GM18517 (cell line): ENCODE results near the gene GNPAT.
"Not testable (repeated sequence)": the region's sequence is repeated elsewhere in the genome, so short reads cannot be mapped to it uniquely, and the experiment has no call there.

Source experiments
- ATAC-seq: cut with Tn5 transposase; IDR thresholded peaks from one replicate; pipeline ENCODE4 v1.9.1; 2021; ENCODE audit warnings: mild to moderate bottlenecking, moderate library complexity; ENCODE audit not compliant: unreplicated experiment

GNPAT gene

DNA sequence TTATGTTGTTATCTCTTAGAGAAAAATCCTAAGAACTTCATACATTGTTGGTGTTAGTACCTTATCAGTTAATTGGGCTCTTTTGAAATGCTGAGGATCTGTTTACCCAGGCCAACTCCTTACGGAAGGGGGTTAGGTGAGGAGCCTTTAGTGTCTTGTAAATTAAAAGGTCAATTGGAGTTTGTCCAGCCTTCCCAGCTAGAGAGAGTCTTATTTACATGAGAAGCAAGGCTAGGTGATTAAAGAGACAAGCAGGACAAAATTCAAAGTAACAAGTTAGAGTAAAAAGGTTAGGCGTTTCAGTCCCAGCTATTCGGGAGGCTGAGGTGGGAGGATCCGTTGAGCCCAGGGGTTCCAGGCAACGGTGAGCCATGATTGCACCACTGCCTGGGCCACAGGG lies 28.7 kb upstream of the GNPAT start:
- ATAC-seq, result not testable (repeated sequence)

GRCh38 chr1:231213831-231214573 lies 27.0 kb upstream of the GNPAT start:
- ATAC-seq, result no peak

DNA sequence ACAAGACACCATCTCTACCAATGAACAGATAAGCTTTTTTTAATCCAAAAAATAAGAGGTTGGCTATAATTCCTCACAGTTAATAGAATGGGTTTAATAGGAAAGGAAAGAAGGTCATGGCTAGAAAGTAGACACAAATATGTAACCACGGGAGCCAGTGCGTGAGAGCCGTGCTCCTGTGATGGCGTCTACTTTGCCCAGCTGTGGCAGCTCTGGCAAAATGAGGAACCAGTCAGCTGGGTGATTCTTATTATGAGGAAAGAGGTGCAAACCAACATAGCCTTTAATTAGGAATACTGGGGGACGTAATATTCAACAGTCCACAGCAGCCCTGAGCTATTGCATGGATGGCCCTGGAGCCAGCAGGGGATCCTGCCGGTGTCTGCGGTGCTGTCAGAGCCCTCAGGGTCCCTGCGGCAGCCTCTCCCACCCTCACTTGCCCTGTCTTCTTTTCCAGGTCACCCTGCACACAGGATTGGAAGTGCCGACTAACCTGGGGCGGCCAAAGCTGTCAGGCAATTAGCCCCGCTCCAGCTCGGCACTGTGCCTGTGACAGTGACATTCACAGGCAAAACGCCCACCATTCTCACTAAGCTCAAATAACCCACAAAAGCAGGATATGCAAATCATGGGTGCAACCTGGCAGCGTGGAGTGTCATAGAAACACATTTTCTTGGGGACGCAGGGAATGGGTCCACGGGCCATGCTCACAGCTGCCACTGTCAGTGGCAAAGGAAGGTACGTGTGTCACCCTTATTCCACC lies 25.9 kb upstream of the GNPAT start:
- ATAC-seq, result peak; percentile 43

DNA sequence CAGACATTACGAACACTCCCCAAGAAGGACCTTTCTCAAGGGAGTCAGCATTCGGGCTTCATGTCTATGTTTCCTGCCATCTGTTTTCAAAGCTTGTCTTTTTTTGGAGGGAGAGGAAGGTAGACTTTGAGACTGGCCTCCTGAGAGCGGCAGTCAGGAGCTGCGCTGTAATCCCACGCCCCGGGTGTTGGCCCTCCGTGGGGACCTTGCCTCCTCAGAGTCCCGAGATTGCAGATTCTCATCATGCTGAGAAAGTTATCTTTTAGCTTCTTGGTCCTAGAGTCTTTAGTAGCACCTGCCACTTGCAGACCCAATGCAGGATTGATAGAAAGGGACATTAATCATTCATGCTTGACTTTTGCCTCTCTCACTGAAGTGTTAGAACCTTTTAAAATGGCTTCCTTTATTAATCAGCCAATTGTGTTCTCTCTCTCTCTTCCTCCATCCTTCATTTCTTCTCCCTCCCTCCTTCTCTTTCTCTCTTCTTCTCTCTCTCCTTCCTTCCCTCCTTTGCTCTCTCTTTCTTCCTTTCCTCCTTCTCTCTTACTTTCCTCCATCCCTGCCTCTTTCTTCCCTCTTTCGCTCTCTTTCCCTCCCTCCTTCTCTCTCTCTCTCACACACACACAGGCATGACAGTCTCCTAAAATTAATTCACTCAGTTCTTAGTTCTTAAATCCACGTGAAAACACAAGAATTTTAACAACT lies 25.2 kb upstream of the GNPAT start:
- peak; percentile 11 for ATAC-seq

DNA sequence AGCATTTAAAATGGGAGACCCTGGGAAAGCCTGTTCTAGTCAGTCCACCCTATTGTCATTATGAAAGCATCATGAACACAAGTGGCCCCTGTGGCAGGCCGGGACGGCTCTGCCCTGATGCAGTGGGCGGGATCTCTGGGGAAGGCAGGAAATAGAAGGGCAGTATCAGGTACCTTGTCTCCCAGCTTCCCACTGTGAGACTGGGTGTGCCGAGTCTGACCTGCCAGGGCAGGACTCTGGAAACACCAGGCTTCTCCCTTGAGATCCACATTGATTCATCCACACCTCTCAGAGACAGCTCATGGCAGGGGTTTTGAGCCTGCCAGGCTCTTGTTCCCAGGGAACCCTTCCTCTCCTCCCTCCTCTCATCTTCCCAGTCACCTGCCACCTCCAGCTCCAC lies 24.5 kb upstream of the GNPAT start:
- ATAC-seq, result no peak

DNA sequence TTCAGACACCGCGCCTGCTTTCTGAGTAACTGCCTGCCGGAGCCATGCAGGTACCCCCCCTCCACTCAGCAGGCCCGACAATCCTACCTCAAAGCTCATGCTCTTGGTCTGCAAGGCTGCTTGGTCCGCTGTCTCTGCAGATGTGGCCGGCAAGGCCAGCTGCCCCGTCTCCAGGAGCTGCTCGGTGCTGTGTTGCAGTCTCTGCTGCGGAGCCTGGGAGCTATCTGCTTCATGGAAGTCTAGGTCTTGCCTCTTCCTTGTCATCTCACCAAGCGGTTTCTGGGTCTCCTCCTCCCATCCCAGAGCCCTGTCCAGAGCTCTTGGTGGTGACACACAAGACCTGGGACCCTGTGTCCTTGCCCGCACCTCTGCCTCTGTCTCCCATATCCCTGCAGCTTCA lies 24.0 kb upstream of the GNPAT start:
- ATAC-seq, result no peak

- ATAC-seq, result no peak
These were observed 22.9 kb upstream of the GNPAT start for GRCh38 chr1:231218078-231218477.

GRCh38 chr1:231219422-231220401 lies 21.3 kb upstream of the GNPAT start:
- ATAC-seq, result no peak

DNA sequence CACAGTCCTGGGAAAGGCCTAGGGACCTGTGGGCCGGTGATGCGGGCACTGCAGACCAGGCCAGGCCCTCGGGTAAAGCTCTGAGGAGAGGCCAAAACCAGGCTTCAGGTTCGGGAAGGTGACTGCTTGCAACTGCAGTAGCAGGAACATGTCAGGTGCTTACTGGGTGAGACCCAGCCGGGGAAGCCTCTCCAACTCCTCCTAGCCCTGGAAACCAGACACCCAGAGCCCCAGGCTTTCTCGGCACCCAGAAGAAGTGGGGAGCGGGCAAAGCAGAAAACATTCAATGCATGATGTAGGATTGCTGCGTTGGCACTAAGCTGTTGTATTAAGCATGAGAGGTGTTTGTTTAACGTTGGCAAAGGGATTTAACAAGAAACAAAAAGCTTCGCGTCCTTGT lies 20.2 kb upstream of the GNPAT start:
- ATAC-seq, result no peak

DNA sequence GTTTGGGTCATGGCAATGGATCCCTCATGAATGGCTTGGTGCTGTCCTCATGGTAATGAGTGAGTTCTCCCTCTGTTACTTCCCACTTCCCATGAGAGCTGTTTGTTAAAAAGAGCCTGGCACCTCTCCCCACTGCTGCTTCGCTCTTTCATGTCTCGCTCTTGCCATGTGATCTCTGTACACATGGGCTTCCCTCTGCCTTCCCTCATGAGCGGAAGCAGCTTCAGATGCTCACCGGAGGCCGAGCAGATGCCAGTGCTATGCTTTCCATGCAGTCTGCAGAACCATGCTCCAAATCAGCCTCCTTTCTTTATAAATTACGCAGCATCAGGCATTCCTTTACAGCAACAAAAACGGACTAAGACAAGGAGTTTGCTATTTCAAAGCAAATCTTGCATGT lies 14.9 kb upstream of the GNPAT start:
- ATAC-seq, result no peak

DNA sequence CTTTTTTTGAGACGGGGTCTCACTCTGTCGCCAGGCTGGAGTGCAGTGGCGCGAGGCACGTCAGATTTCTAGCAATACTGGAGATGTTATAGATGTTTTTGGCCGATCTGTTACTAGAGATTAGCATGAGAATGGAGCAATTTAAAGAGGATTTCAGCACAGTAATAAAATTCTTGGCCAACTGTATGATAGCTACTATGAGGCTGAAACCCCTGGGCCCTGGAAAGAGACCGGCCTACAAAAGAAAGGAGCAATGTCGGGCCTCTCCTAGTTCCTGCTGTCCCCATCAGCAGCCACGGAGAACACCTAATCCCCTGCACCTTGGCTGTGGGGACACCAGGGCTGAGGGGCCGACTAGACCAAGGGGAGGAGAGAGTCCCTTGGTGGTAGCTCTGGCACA lies 9.5 kb upstream of the GNPAT start:
- ATAC-seq, result no peak

- ATAC-seq, result peak; percentile 73
These were observed 7.9 kb upstream of the GNPAT start for GRCh38 chr1:231232870-231233734.

DNA sequence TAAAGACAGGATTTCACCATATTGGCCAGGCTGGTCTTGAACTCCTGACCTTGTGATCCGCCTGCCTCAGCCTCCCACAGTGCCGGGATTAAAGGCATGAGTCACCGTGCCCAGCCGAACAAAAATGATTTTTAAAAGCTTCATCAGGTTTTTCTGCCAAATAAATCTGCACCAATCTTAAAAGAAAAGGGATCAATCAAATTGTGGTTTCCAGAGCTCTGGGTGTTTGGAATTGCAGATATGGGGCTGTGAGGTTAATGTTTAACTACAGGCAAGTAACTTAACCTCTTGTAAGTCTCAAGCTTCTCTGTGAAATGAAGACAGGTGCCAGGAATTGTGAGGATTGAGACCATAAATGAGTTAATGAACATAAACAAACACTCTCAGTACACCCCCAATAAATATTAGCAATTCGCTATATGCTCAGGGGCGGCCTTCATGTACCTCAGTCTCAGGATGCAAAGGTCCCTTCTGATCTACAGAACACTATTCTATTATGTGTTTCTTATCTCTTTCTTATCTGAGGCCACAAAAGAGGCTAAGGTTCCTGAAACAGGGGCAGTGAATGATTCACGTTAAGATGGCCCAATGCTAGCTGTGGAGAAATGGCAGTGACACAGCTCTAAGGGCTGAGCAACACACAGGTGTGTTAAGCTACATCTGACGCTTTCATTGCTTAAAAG lies 7.1 kb upstream of the GNPAT start:
- ATAC-seq, result no peak

- ATAC-seq, result no peak
These were observed 6.5 kb upstream of the GNPAT start for GRCh38 chr1:231234506-231234905.

GRCh38 chr1:231235526-231236207 lies 5.3 kb upstream of the GNPAT start:
- ATAC-seq, result no peak

GRCh38 chr1:231236208-231236591 lies 4.8 kb upstream of the GNPAT start:
- ATAC-seq, result no peak

DNA sequence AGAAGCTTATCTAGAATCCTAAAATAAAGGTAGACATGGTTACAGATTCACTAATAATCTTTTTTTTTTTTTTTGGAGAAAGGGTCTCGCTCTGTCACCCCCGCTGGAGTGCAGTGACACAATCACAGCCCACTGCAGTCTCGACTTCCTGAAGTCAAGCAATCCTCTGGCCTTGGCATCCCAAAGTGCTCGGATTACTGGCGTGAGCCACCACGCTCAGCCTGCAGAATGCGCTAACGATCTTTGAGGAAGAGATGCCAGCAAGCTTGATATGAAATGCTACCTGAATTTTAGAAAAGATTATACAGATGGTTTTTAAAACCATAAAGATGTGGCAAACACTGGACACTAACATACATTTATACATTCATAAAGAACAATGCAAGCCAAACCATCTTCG lies 4.1 kb upstream of the GNPAT start:
- ATAC-seq, result no peak

DNA sequence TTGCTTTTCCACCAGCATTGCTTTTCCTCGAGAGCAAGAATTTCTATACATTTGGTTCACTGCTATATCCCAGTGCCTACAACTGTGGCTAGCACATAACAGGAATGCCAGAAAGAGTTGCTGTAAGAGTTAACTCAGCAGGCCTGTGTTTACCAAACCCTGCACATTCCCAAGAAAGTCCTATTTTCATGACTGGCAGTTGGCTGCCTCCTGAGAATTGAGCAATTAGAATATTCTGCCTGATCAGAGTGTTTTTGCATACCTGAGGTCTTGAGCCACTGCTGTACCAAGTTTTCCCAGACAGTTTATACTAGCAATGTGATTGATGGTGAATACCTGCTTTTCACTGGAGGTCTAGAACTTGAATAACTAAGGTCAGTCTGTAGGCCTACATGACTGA lies 2.7 kb upstream of the GNPAT start:
- ATAC-seq, result no peak

- ATAC-seq, result no peak
These were observed 505 bp upstream of the GNPAT start for GRCh38 chr1:231240531-231240882.
